ENCODE results near the gene DSG4. TPM values are rescaled to one million over a fixed set of nuclear protein-coding genes. Genes with fewer than 3 reads are reported as not detected.

DSG4 gene
- total RNA-seq, 2 experiments from 2014 or later, result not detected

DNA sequence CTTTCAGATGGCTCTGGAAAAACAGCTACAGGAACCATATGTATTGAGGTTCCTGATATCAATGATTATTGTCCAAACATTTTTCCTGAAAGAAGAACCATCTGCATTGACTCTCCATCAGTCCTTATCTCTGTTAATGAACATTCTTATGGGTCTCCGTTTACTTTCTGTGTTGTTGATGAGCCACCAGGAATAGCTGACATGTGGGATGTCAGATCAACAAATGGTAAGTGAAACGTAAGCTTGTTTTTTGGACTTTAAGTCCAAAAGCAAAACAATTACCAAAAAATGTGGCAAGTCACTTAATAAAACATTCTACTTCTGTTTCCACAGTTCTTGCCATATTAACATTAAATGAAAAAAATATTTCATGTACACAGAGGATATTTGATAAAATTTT lies 26.8 kb downstream of the DSG4 start:
- ChIA-PET CTCF (ENCODE audit: unreplicated experiment) (no interaction called here), POLR2A (no interaction called here)
- TF ChIP-seq, protein P1, sequence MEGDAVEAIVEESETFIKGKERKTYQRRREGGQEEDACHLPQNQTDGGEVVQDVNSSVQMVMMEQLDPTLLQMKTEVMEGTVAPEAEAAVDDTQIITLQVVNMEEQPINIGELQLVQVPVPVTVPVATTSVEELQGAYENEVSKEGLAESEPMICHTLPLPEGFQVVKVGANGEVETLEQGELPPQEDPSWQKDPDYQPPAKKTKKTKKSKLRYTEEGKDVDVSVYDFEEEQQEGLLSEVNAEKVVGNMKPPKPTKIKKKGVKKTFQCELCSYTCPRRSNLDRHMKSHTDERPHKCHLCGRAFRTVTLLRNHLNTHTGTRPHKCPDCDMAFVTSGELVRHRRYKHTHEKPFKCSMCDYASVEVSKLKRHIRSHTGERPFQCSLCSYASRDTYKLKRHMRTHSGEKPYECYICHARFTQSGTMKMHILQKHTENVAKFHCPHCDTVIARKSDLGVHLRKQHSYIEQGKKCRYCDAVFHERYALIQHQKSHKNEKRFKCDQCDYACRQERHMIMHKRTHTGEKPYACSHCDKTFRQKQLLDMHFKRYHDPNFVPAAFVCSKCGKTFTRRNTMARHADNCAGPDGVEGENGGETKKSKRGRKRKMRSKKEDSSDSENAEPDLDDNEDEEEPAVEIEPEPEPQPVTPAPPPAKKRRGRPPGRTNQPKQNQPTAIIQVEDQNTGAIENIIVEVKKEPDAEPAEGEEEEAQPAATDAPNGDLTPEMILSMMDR (conservative IDR thresholded peaks at IDR 0.05; ENCODE audit: low read length), result no peak
- TF ChIP-seq EZH2phosphoT487 (IDR thresholded peaks at IDR 0.05; ENCODE audit: borderline replicate concordance, low read depth, low read length), result no peak
- H3K36me3 ChIP-seq (ENCODE audit: insufficient read depth, low read length), result no peaks in the 10 kb centered on the region
- no peak overlapping the region for H3K4me2 ChIP-seq (ENCODE audit: low read length)
- no peaks in the 10 kb centered on the region for H3K9me2 ChIP-seq (ENCODE audit: insufficient read depth, low read length)
- no peaks in the 10 kb centered on the region for H3K79me2 ChIP-seq (ENCODE audit: insufficient read depth, low read depth, low read length)
- H2AFZ ChIP-seq (ENCODE audit: low read length), result no peak overlapping the region
- H3K4me3 ChIP-seq (ENCODE audit: low read depth, low read length, poor library complexity, severe bottlenecking), result no peak overlapping the region
- no TSS peak for BruUV-seq (replicated peaks)
- intact Hi-C loops (cut with micrococcal nuclease; ENCODE audit: unreplicated experiment), result no loop called here
- H3K9me3 ChIP-seq (ENCODE audit: low read length), result no peaks in the 10 kb centered on the region
- H4K20me1 ChIP-seq (ENCODE audit: insufficient read depth, low read length), result no peaks in the 10 kb centered on the region
- DNase-seq (ENCODE audit: low spot score), result no peak
- no peaks in the 10 kb centered on the region for H3K4me1 ChIP-seq (ENCODE audit: insufficient read depth, low read length, poor library complexity, severe bottlenecking)
- H3K27ac ChIP-seq (ENCODE audit: low read depth, low read length, poor library complexity, severe bottlenecking), result no peak overlapping the region

DNA sequence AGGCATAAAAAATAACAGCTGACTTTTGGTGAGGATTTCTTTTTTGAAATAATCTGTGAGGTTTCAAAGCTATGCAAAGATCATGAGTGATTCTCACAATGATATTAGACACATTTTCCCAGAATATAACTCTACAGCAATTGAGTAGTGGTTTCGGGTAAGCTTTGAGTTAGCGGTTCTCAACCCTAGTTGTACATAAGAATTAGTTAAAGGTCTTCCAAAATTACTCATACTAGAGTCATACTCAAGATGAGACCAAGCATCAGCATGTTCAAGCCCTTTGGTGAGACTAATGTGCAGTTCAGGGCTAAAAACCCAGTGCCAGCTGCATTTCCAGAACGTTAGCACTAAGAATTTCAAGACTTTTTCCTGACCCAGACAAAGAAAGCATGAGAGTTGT lies 31.1 kb downstream of the DSG4 start:
- H3K79me2 ChIP-seq (ENCODE audit: insufficient read depth, low read depth, low read length), result no peaks in the 10 kb centered on the region
- no peaks in the 10 kb centered on the region for H3K9me3 ChIP-seq (ENCODE audit: low read length)
- intact Hi-C loops (cut with micrococcal nuclease; ENCODE audit: unreplicated experiment), result no loop called here
- ChIA-PET POLR2A (interaction anchor here (1.0 kb wide), 1 partner anchor 9 kb away, joined by 3 read pairs; no protein-coding TSS in a partner anchor), CTCF (ENCODE audit: unreplicated experiment) (no interaction called here)
- no peaks in the 10 kb centered on the region for H3K36me3 ChIP-seq (ENCODE audit: insufficient read depth, low read length)
- H3K4me2 ChIP-seq (ENCODE audit: low read length), result no peak overlapping the region
- H3K9me2 ChIP-seq (ENCODE audit: insufficient read depth, low read length), result no peaks in the 10 kb centered on the region
- no TSS peak for BruUV-seq (replicated peaks)
- DNase-seq (ENCODE audit: low spot score), result no peak
- H3K27ac ChIP-seq (ENCODE audit: low read depth, low read length, poor library complexity, severe bottlenecking), result no peak overlapping the region
- no peaks in the 10 kb centered on the region for H4K20me1 ChIP-seq (ENCODE audit: insufficient read depth, low read length)
- H3K4me1 ChIP-seq (ENCODE audit: insufficient read depth, low read length, poor library complexity, severe bottlenecking), result no peaks in the 10 kb centered on the region
- H3K4me3 ChIP-seq (ENCODE audit: low read depth, low read length, poor library complexity, severe bottlenecking), result no peak overlapping the region
- no peak overlapping the region for H2AFZ ChIP-seq (ENCODE audit: low read length)
- TF ChIP-seq EZH2phosphoT487 (IDR thresholded peaks at IDR 0.05; ENCODE audit: borderline replicate concordance, low read depth, low read length), result no peak
- TF ChIP-seq, protein P1 (conservative IDR thresholded peaks at IDR 0.05; ENCODE audit: low read length), result no peak

DNA sequence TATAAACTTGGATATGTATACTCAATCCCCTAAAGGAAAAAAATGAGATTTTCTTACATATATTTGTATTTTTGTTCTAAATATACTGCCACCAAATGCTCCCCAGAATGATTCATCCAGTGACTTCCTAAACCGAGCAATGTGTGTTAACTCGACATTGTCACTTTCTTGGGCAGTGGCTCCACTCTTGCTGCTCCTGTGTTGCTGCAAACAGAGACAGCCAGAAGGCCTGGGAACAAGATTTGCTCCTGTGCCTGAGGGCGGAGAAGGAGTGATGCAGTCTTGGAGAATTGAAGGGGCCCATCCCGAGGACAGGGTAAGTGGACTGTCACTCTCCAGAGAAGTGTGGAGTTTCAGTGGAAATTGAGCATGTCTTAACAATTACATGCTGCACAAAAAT lies 32.7 kb downstream of the DSG4 start:
- TF ChIP-seq, protein P1 (conservative IDR thresholded peaks at IDR 0.05; ENCODE audit: low read length), result no peak
- no peak for TF ChIP-seq EZH2phosphoT487 (IDR thresholded peaks at IDR 0.05; ENCODE audit: borderline replicate concordance, low read depth, low read length)
- no peaks in the 10 kb centered on the region for H3K4me1 ChIP-seq (ENCODE audit: insufficient read depth, low read length, poor library complexity, severe bottlenecking)
- no peaks in the 10 kb centered on the region for H3K9me2 ChIP-seq (ENCODE audit: insufficient read depth, low read length)
- CTCF ChIA-PET (ENCODE audit: unreplicated experiment), result no interaction called here
- H4K20me1 ChIP-seq (ENCODE audit: insufficient read depth, low read length), result no peaks in the 10 kb centered on the region
- POLR2A ChIA-PET, result no interaction called here
- no peak overlapping the region for H3K27ac ChIP-seq (ENCODE audit: low read depth, low read length, poor library complexity, severe bottlenecking)
- no peak overlapping the region for H3K4me2 ChIP-seq (ENCODE audit: low read length)
- intact Hi-C loops (cut with micrococcal nuclease; ENCODE audit: unreplicated experiment), result no loop called here
- BruUV-seq (replicated peaks), result no TSS peak
- no peaks in the 10 kb centered on the region for H3K79me2 ChIP-seq (ENCODE audit: insufficient read depth, low read depth, low read length)
- H3K4me3 ChIP-seq (ENCODE audit: low read depth, low read length, poor library complexity, severe bottlenecking), result no peak overlapping the region
- no peak for DNase-seq (ENCODE audit: low spot score)
- no peaks in the 10 kb centered on the region for H3K9me3 ChIP-seq (ENCODE audit: low read length)
- H2AFZ ChIP-seq (ENCODE audit: low read length), result no peak overlapping the region
- H3K36me3 ChIP-seq (ENCODE audit: insufficient read depth, low read length), result no peaks in the 10 kb centered on the region

All from OCI-LY7 (cell line).